ENCODE results near the gene KANK3. TPM values are rescaled to one million over a fixed set of nuclear protein-coding genes. Genes with fewer than 3 reads are reported as not detected.

Gene KANK3
- total and polyA plus RNA-seq, 2 of the 8 experiments (the other 6 are each of a cell fraction or from before 2014, with no cell fraction given): 2.5 to 4.2 TPM

DNA sequence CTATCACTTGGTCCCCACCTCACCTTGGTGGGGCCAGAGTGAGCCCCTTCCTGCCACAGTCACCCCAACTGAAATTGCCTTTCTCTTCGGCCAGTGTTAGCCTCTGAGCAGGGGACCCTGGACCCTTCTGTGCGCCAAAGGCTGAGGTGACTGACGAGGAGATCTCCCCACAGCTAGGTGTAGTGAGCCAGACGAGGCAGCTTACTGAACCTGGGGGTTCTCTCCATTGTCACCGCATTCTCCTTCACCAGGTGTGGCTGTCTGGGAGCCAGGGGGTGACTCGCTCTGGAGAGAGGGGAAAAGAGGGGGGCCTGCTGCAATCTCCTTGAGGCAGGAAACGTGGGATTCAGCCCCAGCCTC lies 20.4 kb downstream of the KANK3 start:
- H3K23me2 ChIP-seq (ENCODE audit: low read depth, low read length): peaks cover 16% of the 10 kb centered on the region
- H2BK12ac ChIP-seq (ENCODE audit: low read depth, low read length): no peak overlapping the region
- H3K56ac ChIP-seq (replicated peaks; ENCODE audit: insufficient read length, low read depth, low read length): no peak overlapping the region
- H3K18ac ChIP-seq (ENCODE audit: extremely low read depth, low read length): no peak overlapping the region
- no peak overlapping the region; the same call in 1 of the 2 replicates for H4K8ac ChIP-seq (ENCODE audit: extremely low read depth, insufficient read depth, low read length)
- peaks cover 0 to 13% (median 6%) of the 10 kb centered on the region in 4 experiments; a peak in 5 of 7 replicates for H3K4me1 ChIP-seq (replicated peaks in 1 of 4; ENCODE audit: control insufficient read depth in 3 of 4, insufficient read depth in 4 of 4, low read length in 3 of 4)
- H4K5ac ChIP-seq (ENCODE audit: insufficient read length, low read depth, low read length): no peak overlapping the region
- peaks cover 5 to 15% of the 10 kb centered on the region in 2 experiments for H4K20me1 ChIP-seq (replicated peaks in 1 of 2; ENCODE audit: control insufficient read depth in 1 of 2, insufficient read depth in 2 of 2, low read length in 2 of 2)
- no peak overlapping the region for H4K91ac ChIP-seq (replicated peaks; ENCODE audit: insufficient read length, low read length)
- H2AFZ ChIP-seq (ENCODE audit: low read length): no peak overlapping the region
- no peak overlapping the region for H2AK5ac ChIP-seq (ENCODE audit: low read depth, low read length)
- no peak for FAIRE-seq
- H3K23ac ChIP-seq (ENCODE audit: insufficient read length): no peak overlapping the region
- ChIA-PET POLR2A (ENCODE audit: partially characterized antibody) (interaction anchor here (0.6 to 27.1 kb wide), 12 partner anchors 7 to 184 kb away, joined by 3 to 583 read pairs (median 4); partner anchors contain the start of genes CD320, NDUFA7, RAB11B and RPS28), CTCF (ENCODE audit: partially characterized antibody) (interaction anchor here (0.9 to 5.2 kb wide), 3 partner anchors 12 to 164 kb away, joined by 3 to 32 read pairs (median 4); no protein-coding TSS in a partner anchor)
- peak overlapping the region; percentile 49 for H3K4ac ChIP-seq (replicated peaks; ENCODE audit: insufficient read length, low read depth, low read length)
- H3K36me3 ChIP-seq (ENCODE audit: control insufficient read depth in 2 of 4, insufficient read depth in 4 of 4, low read length in 3 of 4): peaks cover 13 to 20% (median 17%) of the 10 kb centered on the region in 4 experiments
- peak overlapping the region; percentile 0 for H2BK5ac ChIP-seq (ENCODE audit: low read depth, low read length)
- peaks cover 10% of the 10 kb centered on the region; the same call in 1 of the 2 replicates for H3K79me1 ChIP-seq (ENCODE audit: low read depth, low read length)
- peak overlapping the region; percentile 59; the same call in 1 of the 2 replicates for H3K27ac ChIP-seq (ENCODE audit: low read depth, low read length)
- 87% methylated on average over 7 of the region's 7 CpGs; no CpG with 5 or more reads in 1 of the 2 experiments for WGBS, 2 experiments (ENCODE audit: extremely low coverage in 1 of 2, insufficient coverage in 1 of 2, insufficient read length in 1 of 2, insufficient replicate concordance in 2 of 2, low coverage in 1 of 2, low lambda C conversion rate in 2 of 2, missing lambda C conversion rate in 1 of 2)
- H3K27me3 ChIP-seq (replicated peaks in 1 of 4; ENCODE audit: control insufficient read depth in 3 of 4, extremely low read depth in 1 of 4, insufficient read depth in 3 of 4, low read length in 3 of 4): no peaks in the 10 kb centered on the region
- peak overlapping the region; percentile 90 to 98 (median 97); a peak in 7 of 8 replicates for H3K4me3 ChIP-seq (ENCODE audit: extremely low read depth in 1 of 4, insufficient read depth in 2 of 4, low read depth in 3 of 4, low read length in 4 of 4)
- H2BK120ac ChIP-seq (replicated peaks; ENCODE audit: low read depth, low read length): no peak overlapping the region
- H3K14ac ChIP-seq (ENCODE audit: insufficient read length): no peak overlapping the region
- H3K9me3 ChIP-seq (ENCODE audit: insufficient read depth in 2 of 2, low read depth in 1 of 2, low read length in 1 of 2): no peaks in the 10 kb centered on the region
- peak overlapping the region; percentile 82 to 89 for H3K4me2 ChIP-seq (ENCODE audit: insufficient read depth in 1 of 2, low read depth in 2 of 2, low read length in 2 of 2)
- peaks cover 0 to 33% of the 10 kb centered on the region in 2 experiments; a peak in 2 of 4 replicates for H3K79me2 ChIP-seq (ENCODE audit: control insufficient read depth in 1 of 2, insufficient read depth in 2 of 2, low read length in 2 of 2)
- peak overlapping the region; percentile 80 to 95 (median 94); a peak in 5 of 7 replicates for H3K9ac ChIP-seq (replicated peaks in 1 of 4; ENCODE audit: extremely low read depth in 1 of 4, low read depth in 3 of 4, low read length in 3 of 4)
- no peak for DNase-seq (ENCODE audit: low read depth in 1 of 2, low spot score in 2 of 2)
- no peak for TF ChIP-seq EZH2 (IDR thresholded peaks at IDR 0.05; ENCODE audit: low read depth, low read length, severe bottlenecking)
- peak; percentile 31; the same call in 1 of the 2 replicates for TF ChIP-seq POLR2AphosphoS5 (IDR thresholded peaks at IDR 0.05; ENCODE audit: low read depth, low read length)
- TF ChIP-seq GABPA (IDR thresholded peaks at IDR 0.05; ENCODE audit: borderline replicate concordance, insufficient read depth, low read length): no peak
- TF ChIP-seq POLR2A (IDR thresholded peaks at IDR 0.05; ENCODE audit: control extremely low read depth in 1 of 2, low read depth in 2 of 2, low read length in 2 of 2): peak in 1 of 2 experiments; percentile 69; a peak in 2 of 3 replicates
- H2BK15ac ChIP-seq (ENCODE audit: low read length): no peak overlapping the region
- H2BK20ac ChIP-seq (ENCODE audit: low read length): no peak overlapping the region
